ENCODE data around the gene FHOD3. TPM values are rescaled to one million over a fixed set of nuclear protein-coding genes. Genes with fewer than 3 reads are reported as not detected.

FHOD3 gene
- total RNA-seq, 1 donor, result 13.0 TPM

- DNase-seq (ENCODE audit: insufficient read length, low spot score, missing footprints), result no peak
- H2AFZ ChIP-seq (ENCODE audit: low read length), result no peak overlapping the region
- H4K20me1 ChIP-seq (ENCODE audit: insufficient read depth, low read length), result no peaks in the 10 kb centered on the region
- H3K4me3 ChIP-seq (ENCODE audit: insufficient read depth, low read length), result no peak overlapping the region
- H3K79me2 ChIP-seq (ENCODE audit: insufficient read depth, low read length), result no peaks in the 10 kb centered on the region
- H3K27me3 ChIP-seq (ENCODE audit: insufficient read depth, low read length), result no peaks in the 10 kb centered on the region
- peaks cover 1% of the 10 kb centered on the region for H3K4me1 ChIP-seq (ENCODE audit: insufficient read depth, low read length)
- H3K4me2 ChIP-seq (ENCODE audit: insufficient read depth, low read length), result no peak overlapping the region
- no peaks in the 10 kb centered on the region for H3K9me3 ChIP-seq (ENCODE audit: low read depth, low read length)
- H3K36me3 ChIP-seq (ENCODE audit: insufficient read depth, low read length), result no peaks in the 10 kb centered on the region
- no peak overlapping the region for H3K27ac ChIP-seq (ENCODE audit: low read depth, low read length)
- no peak for TF ChIP-seq CTCF (IDR thresholded peaks at IDR 0.05; ENCODE audit: extremely low read depth, low read depth, low read length)
Observed at GRCh38 chr18:36415171-36415570, 117.7 kb downstream of the FHOD3 start.

DNA sequence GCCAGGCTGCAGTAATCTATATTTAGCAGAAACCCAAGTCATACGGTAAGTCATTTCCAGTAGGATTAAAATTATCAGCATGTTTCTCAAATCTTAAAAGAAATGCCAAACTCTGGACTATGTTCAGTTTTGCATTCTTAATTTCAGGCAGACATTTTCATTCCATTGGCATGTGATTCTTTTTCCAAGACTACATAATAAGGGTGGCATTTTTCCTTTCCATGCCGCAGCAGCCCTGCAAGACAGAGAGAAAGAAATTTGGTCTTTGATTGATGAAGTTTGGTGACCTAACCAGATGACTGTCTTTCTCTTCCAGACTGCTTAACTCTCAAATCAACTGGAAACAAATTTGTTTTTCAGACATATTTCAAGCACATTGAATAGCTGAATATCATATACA lies 118.1 kb downstream of the FHOD3 start:
- Histone ChIP-seq H3K4me2 (ENCODE audit: insufficient read depth, low read length) (peak overlapping the region; percentile 4), H3K4me1 (ENCODE audit: insufficient read depth, low read length) (peaks cover 6% of the 10 kb centered on the region), H3K4me3 (ENCODE audit: insufficient read depth, low read length) (no peak overlapping the region), H4K20me1 (ENCODE audit: insufficient read depth, low read length) (no peaks in the 10 kb centered on the region), H3K27ac (ENCODE audit: low read depth, low read length) (no peak overlapping the region), H3K79me2 (ENCODE audit: insufficient read depth, low read length) (no peaks in the 10 kb centered on the region), H3K36me3 (ENCODE audit: insufficient read depth, low read length) (no peaks in the 10 kb centered on the region), H3K27me3 (ENCODE audit: insufficient read depth, low read length) (no peaks in the 10 kb centered on the region), H2AFZ (ENCODE audit: low read length) (no peak overlapping the region), H3K9me3 (ENCODE audit: low read depth, low read length) (no peaks in the 10 kb centered on the region)
- TF ChIP-seq CTCF (IDR thresholded peaks at IDR 0.05; ENCODE audit: extremely low read depth, low read depth, low read length), result no peak
- no peak for DNase-seq (ENCODE audit: insufficient read length, low spot score, missing footprints)

DNA sequence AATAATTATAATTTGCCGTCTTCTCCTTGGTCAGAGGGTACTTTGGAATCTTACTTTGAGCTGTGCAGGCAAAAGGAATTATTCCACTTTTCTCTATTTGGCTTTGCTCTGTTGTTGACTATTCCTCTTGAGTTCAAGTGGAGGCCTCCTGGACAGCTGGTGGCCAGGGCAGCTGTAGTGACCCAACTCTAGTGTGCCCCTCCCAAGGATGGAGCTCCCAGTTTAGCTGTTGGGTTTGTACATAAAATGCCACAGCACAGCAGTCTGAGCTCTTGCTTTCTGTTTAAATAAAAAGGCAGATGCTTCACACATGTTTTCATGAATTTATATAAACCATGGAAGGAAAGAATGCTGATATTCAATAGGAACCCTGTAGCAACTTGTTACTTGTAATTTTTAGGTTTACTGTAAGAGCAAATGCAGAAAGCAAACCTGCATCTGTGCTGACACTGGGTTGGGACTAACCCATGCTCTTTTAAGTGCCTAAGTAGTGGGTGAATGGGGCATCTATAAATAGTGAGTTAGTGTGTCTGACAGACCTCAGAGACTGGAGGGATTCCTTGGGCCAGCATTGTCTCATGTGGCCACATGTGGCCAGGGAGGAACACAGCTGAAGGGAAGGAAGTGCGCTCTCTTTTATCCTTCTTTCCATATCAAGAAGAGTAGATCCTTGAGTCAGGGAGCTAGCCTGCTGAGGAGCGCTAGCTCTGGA lies 121.8 kb downstream of the FHOD3 start:
- Histone ChIP-seq H3K27me3 (ENCODE audit: insufficient read depth, low read length) (no peaks in the 10 kb centered on the region), H2AFZ (ENCODE audit: low read length) (no peak overlapping the region), H3K4me3 (ENCODE audit: insufficient read depth, low read length) (no peak overlapping the region), H4K20me1 (ENCODE audit: insufficient read depth, low read length) (no peaks in the 10 kb centered on the region), H3K9me3 (ENCODE audit: low read depth, low read length) (no peaks in the 10 kb centered on the region), H3K79me2 (ENCODE audit: insufficient read depth, low read length) (no peaks in the 10 kb centered on the region), H3K27ac (ENCODE audit: low read depth, low read length) (no peak overlapping the region), H3K4me1 (ENCODE audit: insufficient read depth, low read length) (peaks cover 15% of the 10 kb centered on the region), H3K36me3 (ENCODE audit: insufficient read depth, low read length) (no peaks in the 10 kb centered on the region), H3K4me2 (ENCODE audit: insufficient read depth, low read length) (no peak overlapping the region)
- TF ChIP-seq CTCF (IDR thresholded peaks at IDR 0.05; ENCODE audit: extremely low read depth, low read depth, low read length), result no peak
- no peak for DNase-seq (ENCODE audit: insufficient read length, low spot score, missing footprints)

- Histone ChIP-seq H3K36me3 (ENCODE audit: insufficient read depth, low read length) (no peaks in the 10 kb centered on the region), H3K27me3 (ENCODE audit: insufficient read depth, low read length) (no peaks in the 10 kb centered on the region), H3K4me1 (ENCODE audit: insufficient read depth, low read length) (peaks cover 15% of the 10 kb centered on the region), H3K4me2 (ENCODE audit: insufficient read depth, low read length) (no peak overlapping the region), H3K9me3 (ENCODE audit: low read depth, low read length) (no peaks in the 10 kb centered on the region), H3K79me2 (ENCODE audit: insufficient read depth, low read length) (no peaks in the 10 kb centered on the region), H3K4me3 (ENCODE audit: insufficient read depth, low read length) (no peak overlapping the region), H4K20me1 (ENCODE audit: insufficient read depth, low read length) (no peaks in the 10 kb centered on the region), H2AFZ (ENCODE audit: low read length) (no peak overlapping the region), H3K27ac (ENCODE audit: low read depth, low read length) (no peak overlapping the region)
- DNase-seq (ENCODE audit: insufficient read length, low spot score, missing footprints), result no peak
- no peak for TF ChIP-seq CTCF (IDR thresholded peaks at IDR 0.05; ENCODE audit: extremely low read depth, low read depth, low read length)
Observed at GRCh38 chr18:36419900-36420531, 122.5 kb downstream of the FHOD3 start.
